Mucosa of stomach (tissue), 1 donor: ENCODE measurements around the gene NPIPB13.
"Not testable (repeated sequence)": the region's sequence is repeated elsewhere in the genome, so short reads cannot be mapped to it uniquely, and the experiment has no call there.

Experiments
- H3K27me3 ChIP-seq: one replicate; pipeline ENCODE4 v1.7.0; 2013; ENCODE audit warnings: mild to moderate bottlenecking, low read length; ENCODE audit not compliant: control insufficient read depth, insufficient read depth
- H3K36me3 ChIP-seq: one replicate; pipeline ENCODE4 v1.7.0; 2013; ENCODE audit warnings: low read length; ENCODE audit not compliant: control insufficient read depth, insufficient read depth
- H3K4me1 ChIP-seq: one replicate; pipeline ENCODE4 v1.7.0; 2013; ENCODE audit warnings: mild to moderate bottlenecking, low read length; ENCODE audit not compliant: control insufficient read depth, insufficient read depth
- H3K4me3 ChIP-seq: one replicate; pipeline ENCODE4 v1.7.0; 2013; ENCODE audit warnings: low read length
- H3K9ac ChIP-seq: one replicate; pipeline ENCODE4 v1.7.0; 2013; ENCODE audit warnings: mild to moderate bottlenecking, low read length, moderate library complexity
- H3K9me3 ChIP-seq: one replicate; pipeline ENCODE4 v1.7.0; 2013; ENCODE audit warnings: mild to moderate bottlenecking, low read length, moderate library complexity; ENCODE audit not compliant: control insufficient read depth
- donor health status: Pancreatic carcinoma.

The NPIPB13 gene

GRCh38 chr16:30248379-30248778 lies at the start of gene NPIPB13:
Gene NPIPB13 (minus strand): TSS chr16:30248479. CDS start chr16:30245573, 2,906 bp downstream.
- not testable (repeated sequence) for H3K4me3 ChIP-seq, H3K4me1 ChIP-seq, H3K9me3 ChIP-seq, H3K36me3 ChIP-seq, H3K27me3 ChIP-seq, H3K9ac ChIP-seq

DNA sequence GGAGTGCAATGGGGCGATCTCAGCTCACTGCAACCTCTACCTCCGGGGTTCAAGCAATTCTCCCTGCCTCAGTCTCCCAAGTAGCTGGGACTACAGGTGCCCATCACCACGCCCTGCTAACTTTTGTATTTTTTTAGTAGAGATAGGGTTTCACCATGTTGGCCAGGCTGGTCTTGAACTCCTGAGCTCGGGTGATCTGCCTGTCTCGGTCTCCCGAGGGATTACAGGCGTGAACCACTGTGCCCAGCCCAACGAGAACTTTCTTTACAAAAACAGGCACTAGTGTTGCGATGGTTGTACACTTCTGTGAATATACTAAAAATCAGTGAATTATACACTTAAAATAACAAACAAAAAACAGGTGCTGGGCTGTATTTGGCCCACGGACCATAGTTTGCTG lies 34.1 kb upstream of the NPIPB13 start:
- not testable (repeated sequence) for H3K36me3 ChIP-seq, H3K9me3 ChIP-seq, H3K27me3 ChIP-seq, H3K9ac ChIP-seq, H3K4me1 ChIP-seq, H3K4me3 ChIP-seq

- not testable (repeated sequence) for H3K36me3 ChIP-seq, H3K4me1 ChIP-seq, H3K27me3 ChIP-seq, H3K4me3 ChIP-seq, H3K9me3 ChIP-seq, H3K9ac ChIP-seq
These were observed 30.2 kb upstream of the NPIPB13 start for GRCh38 chr16:30278523-30278922.

- H3K36me3 ChIP-seq, H3K4me1 ChIP-seq, H3K27me3 ChIP-seq, H3K9me3 ChIP-seq, H3K9ac ChIP-seq, H3K4me3 ChIP-seq: not testable (repeated sequence)
These were observed 31.2 kb downstream of the NPIPB13 start for GRCh38 chr16:30217082-30217481.

- not testable (repeated sequence) for H3K4me1 ChIP-seq, H3K36me3 ChIP-seq, H3K27me3 ChIP-seq, H3K9ac ChIP-seq, H3K4me3 ChIP-seq, H3K9me3 ChIP-seq
These were observed 36.9 kb downstream of the NPIPB13 start for GRCh38 chr16:30211414-30211813.

DNA sequence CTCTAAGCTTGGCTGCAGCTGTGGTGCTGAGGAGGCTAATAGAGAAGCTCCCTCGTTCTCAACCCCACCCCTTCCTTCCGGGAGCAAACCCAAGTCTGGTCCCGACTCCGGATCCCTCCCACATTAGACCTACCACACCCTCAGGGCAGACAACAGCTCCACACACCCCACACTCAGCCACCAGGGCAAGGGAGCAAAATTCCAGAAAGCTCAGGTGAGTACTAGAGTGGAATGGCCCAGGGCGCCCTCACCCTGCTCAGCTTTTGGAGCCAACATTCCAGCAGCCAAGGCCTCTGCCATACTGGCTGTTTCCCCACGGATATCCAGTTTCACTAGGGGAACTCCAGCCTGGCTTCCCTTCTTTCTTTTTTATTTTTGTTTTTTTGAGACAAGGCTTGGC lies 39.2 kb downstream of the NPIPB13 start:
- H3K4me3 ChIP-seq, H3K9ac ChIP-seq, H3K9me3 ChIP-seq, H3K4me1 ChIP-seq, H3K36me3 ChIP-seq, H3K27me3 ChIP-seq: not testable (repeated sequence)

GRCh38 chr16:30207063-30207704 lies 41.1 kb downstream of the NPIPB13 start:
- H3K27me3 ChIP-seq, result not testable (repeated sequence)

DNA sequence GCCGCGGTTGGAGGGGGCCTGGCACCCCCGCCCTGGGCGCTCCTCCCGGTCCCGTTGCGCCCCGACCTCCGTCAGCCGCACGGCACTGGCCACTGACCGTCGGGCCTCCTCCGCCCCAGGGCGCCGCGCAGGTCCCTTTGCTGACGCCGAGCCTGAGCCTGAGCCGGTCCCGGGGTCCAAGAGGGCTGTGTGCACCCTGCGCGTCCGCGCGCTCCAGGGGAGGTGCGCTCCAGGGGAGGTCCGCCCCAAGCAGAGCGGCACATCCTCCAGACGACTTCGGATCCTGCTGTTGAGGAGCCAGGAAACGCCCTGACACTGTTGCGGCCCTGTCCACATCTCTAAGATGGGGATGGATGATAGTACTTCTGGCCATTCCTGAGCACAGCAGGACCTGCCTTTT lies 42.0 kb downstream of the NPIPB13 start:
- not testable (repeated sequence) for H3K9ac ChIP-seq, H3K4me1 ChIP-seq, H3K27me3 ChIP-seq, H3K4me3 ChIP-seq, H3K36me3 ChIP-seq, H3K9me3 ChIP-seq

More at GRCh38 chr16:30207063-30207704, 41.1 kb downstream of the NPIPB13 start:
- not testable (repeated sequence) for H3K9ac ChIP-seq, H3K36me3 ChIP-seq, H3K4me3 ChIP-seq, H3K4me1 ChIP-seq, H3K9me3 ChIP-seq

- H3K4me1 ChIP-seq, H3K36me3 ChIP-seq, H3K9me3 ChIP-seq, H3K9ac ChIP-seq, H3K27me3 ChIP-seq, H3K4me3 ChIP-seq: not testable (repeated sequence)
These were observed 42.6 kb downstream of the NPIPB13 start for GRCh38 chr16:30205541-30206236.

DNA sequence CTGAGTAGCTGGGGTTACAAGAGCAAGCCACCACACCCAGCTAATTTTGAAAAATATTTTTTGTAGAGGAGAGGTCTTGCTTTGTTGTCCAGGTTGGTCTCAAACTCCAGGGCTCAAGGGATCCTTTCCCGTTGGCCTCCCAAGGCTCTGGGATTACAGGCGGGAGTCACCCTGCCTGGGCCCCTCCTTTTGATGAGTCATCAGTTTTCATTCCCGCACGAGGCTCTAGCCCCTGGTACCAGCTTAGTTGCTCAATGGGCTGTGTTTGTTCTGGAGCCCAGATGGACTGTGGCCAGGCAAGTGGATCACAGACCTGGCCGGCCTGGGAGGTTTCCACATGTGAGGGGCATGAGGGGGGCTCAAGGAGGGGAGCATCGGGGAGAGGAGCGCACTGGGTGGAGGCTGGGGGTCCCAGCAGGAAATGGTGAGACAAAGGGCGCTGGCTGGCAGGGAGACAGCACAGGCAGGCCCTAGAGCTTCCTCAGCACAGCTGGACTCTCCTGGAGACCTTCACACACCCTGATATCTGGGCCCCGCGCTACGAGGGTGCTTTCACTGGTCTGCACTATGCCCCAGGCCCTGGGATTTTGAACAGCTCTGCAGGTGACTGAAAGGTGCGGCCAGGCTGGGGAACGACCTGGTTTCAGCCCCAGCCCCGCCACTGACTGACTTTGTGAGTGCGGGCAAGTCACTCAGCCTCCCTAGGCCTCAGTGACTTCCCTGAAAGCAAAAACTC lies 48.5 kb downstream of the NPIPB13 start:
- not testable (repeated sequence) for H3K9me3 ChIP-seq, H3K36me3 ChIP-seq, H3K4me3 ChIP-seq, H3K9ac ChIP-seq, H3K4me1 ChIP-seq, H3K27me3 ChIP-seq

GRCh38 chr16:30199049-30199448 lies 49.2 kb downstream of the NPIPB13 start, which contains the start of gene SULT1A3:
Gene SULT1A3 (plus strand): TSS chr16:30199255. CDS start chr16:30200729, 1,474 bp downstream.
- not testable (repeated sequence) for H3K27me3 ChIP-seq, H3K4me3 ChIP-seq, H3K9ac ChIP-seq, H3K9me3 ChIP-seq, H3K36me3 ChIP-seq, H3K4me1 ChIP-seq
